Amniotic epithelial cell (primary cell): ENCODE measurements around the gene CPO.
A peak's percentile ranks its signal among the peaks of the same experiment; 100 is the strongest.
"Not testable (repeated sequence)": the region's sequence is repeated elsewhere in the genome, so short reads cannot be mapped to it uniquely, and the experiment has no call there.

ENCODE experiments used
- DNase-seq: peaks from one replicate; pipeline ENCODE4 v3.0.0-alpha.2; 2010; ENCODE audit warnings: low read depth

CPO gene

DNA sequence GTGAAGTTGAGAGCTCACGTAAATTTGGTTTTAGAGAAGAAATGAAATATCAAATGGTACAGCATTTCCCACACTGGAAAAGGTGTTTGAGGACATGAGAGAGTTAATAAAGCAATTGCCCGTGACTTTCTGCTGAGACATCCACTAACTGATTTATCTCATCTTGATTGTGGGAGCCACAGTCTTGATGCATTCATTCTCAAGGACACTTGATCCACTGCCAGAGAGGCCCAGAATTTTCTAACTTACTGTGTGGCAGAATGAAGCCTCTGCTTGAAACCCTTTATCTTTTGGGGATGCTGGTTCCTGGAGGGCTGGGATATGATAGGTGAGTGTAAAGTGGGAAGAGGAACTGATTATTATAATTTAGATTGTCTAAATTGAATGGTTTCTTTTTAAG, at the start of gene CPO:
Gene CPO, plus strand, starts transcription at position 179 of the 400 bp plus-strand sequence. Its CDS starts 82 bp downstream, at position 261.
- peak; percentile 37 for DNase-seq

GRCh38 chr2:206890179-206890578, 49.1 kb upstream of the CPO start:
- DNase-seq = no peak

GRCh38 chr2:206890926-206891325, 48.4 kb upstream of the CPO start:
- DNase-seq = no peak

- DNase-seq = peak; percentile 97
These were observed 24.2 kb upstream of the CPO start for GRCh38 chr2:206915121-206915520.

DNA sequence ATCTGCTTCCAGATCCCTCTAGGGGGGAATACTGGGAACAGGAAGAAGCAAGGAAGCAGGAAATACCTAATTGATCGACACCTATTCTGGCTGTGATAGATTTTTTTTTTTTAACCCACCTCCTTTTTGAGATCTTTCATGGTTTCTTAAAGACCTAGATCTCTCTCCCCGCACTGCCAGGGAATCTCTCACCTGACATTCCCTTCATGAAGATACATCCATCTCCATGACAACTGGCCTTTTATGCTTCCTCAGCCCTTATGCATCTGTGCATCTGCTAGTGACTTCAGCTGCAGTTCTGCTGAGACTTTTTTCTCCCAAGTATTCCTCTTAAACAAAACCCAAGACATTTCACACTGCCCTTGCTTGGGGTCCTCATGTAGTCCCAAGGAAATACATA, 21.1 kb upstream of the CPO start:
- no peak for DNase-seq

- DNase-seq = no peak
These were observed 19.0 kb upstream of the CPO start for GRCh38 chr2:206920310-206920709.

- DNase-seq = no peak
These were observed 18.4 kb upstream of the CPO start for GRCh38 chr2:206920951-206921350.

DNA sequence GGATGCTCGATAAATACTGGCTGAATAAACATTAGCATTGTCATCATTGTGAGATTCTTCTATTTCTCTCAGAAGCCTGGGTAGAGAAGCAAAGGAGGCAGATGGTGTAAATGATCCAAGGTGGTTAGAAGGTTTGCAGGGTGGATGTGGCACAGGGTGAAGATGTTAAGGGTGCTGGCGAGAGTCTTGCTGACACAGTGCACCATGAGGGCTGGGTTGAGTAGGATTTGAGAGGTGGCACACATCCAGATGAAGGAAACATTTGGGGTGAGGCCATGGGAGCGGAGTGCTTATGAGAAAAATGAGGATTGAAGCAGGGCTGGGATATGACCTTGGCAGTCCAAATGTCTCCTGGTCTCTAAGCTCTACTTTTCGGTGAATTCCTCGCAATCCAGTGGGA, 17.8 kb upstream of the CPO start:
- no peak for DNase-seq

GRCh38 chr2:206935991-206936842, 3.1 kb upstream of the CPO start:
- DNase-seq = peak; percentile 16

DNA sequence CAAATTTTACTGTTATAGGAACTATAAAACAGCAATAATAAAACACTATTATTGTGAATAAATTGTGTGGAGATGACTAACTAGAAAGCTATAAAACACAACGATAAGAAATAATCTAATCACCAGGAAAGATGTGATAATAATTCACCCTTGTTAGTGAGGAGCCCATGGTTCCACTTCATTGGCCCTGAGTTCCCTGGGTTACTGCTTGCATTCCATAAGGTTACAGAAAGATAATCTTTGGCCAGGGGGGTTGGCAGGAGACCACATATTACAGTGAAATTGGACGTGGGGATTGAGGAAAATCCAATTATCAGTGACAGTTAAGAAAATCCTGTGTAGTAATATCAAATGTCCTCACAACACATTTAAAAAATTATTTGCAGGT, 2.5 kb upstream of the CPO start:
- DNase-seq = peak; percentile 34

- no peak for DNase-seq
These were observed 1.8 kb upstream of the CPO start for GRCh38 chr2:206937555-206937954.

DNA sequence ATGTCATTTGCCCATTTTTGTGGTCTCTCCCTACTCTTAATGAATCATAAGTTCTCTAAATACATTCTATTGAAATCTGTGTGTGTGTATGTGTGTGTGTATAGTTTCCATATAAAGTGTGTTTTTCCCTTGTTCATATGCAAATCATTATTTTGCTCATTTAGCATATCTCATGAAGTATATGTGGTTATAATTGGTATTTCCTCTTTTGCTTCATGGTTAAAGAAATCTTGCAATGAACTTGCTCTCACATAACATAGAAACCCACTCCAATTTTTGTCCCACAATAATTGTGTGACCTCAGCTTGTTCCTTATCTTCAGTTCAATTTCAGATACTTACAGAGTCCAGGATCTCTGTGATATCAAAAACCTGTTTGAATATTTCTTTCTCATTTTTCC, 1.2 kb downstream of the CPO start:
- no peak for DNase-seq

DNA sequence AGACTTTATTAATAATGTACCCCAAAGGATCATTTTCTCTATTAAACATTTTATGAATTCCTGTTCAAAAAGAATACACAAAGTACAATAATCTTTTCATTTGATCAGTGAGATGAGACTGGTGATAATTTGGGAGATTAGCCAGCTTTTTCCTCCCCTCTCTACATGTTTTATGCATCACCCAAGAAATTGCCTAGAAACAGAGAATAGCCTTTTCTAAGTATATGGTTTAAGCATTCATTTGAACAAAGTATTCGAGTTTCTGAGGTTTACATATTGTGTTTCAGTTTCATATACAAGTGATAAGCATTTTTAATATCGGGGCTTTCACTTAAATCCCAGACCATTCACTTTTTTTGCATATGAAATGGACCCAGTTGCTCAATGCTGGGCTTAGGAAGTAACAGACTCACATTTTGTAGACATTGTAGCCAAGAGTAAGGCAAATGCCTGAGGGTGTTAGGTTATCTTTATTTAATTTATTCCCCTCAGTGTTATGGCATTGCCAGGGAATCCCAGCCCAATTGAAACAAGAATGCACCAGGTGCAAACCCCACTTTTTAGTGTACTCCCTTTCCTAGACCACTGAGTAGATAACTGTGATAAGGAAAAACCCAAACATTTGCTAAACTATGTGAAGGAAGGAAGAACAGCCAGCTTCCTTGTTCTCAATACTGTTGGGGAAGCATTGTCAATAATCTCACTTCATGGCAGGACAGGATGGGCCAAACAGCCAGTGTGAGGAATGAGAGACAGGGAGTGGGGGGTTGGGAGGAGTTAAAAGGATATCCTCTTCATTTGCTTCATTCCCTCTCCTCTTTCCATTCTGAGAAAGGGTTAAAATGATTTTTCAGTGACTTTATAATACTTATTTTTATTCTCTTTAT, 3.5 kb downstream of the CPO start:
- no peak for DNase-seq

DNA sequence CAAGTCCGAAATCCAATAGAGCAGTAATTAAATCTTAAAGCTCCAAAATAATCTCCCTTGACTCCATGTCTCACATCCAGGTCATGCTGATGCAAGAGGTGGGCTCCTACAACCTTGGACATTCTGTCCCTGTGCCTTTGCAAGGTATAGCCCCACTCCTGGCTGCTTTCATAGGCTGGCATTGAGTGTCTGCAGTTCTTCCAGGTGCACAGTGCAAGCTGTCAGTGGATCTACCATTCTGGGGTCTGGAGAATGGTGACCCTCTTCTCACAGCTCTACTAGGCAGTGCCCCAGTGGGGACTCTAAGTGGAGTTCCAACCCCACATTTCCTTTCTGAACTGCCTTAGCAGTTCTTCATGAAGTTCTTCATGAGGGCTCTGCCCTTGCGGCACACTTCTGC, 14.1 kb downstream of the CPO start:
- not testable (repeated sequence) for DNase-seq

DNA sequence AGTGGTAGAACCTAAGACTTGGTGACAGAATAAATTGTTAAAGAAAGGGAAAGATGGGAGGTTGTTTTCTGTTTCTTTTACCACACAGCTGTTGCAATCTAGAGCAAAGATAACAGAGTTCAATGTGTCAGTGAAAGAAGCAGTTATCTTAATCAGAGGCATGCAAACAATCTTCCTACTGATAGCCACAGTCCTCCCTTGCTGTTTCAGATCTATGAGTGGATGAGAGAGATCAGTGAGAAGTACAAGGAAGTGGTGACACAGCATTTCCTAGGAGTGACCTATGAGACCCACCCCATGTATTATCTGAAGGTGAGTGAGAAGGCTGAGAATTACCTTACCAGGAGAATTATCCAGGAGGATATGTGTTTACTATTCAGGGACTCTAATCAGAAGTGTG, 15.9 kb downstream of the CPO start:
- DNase-seq = peak; percentile 78

DNA sequence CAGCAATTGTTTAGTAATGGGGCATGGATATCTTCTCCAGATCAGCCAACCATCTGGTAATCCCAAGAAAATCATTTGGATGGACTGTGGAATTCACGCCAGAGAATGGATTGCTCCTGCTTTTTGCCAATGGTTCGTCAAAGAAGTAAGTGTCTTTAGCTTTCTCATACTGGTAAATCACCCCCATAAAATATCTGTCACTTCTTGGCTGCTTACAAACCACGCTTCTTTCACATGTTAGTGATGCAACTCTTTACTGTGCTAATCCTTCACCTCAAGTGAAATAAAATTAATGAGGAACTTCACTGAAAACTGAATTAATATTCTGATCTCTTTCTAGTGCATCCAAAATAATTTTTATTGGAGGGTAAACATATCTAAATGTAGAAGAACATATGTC, 18.9 kb downstream of the CPO start:
- peak; percentile 7 for DNase-seq

DNA sequence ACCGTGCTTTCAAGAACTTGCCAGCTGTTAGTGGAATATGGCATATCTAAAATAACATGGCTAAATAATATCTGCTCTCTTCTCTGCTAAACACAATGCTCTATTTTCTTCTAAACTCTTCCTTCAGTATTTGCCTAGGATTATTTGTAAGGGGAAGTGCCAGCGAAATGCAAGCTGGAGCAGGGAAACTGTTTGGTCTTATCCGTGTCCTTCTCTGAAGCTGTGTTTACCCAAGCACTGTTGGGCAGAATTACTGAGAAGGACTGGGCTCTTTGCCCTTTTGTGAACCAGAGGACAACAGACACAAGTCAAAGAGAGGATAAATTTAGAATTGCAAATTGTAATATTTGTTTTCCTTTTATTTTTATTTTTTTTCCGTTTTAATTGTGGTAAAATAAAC, 23.6 kb downstream of the CPO start:
- no peak for DNase-seq

DNA sequence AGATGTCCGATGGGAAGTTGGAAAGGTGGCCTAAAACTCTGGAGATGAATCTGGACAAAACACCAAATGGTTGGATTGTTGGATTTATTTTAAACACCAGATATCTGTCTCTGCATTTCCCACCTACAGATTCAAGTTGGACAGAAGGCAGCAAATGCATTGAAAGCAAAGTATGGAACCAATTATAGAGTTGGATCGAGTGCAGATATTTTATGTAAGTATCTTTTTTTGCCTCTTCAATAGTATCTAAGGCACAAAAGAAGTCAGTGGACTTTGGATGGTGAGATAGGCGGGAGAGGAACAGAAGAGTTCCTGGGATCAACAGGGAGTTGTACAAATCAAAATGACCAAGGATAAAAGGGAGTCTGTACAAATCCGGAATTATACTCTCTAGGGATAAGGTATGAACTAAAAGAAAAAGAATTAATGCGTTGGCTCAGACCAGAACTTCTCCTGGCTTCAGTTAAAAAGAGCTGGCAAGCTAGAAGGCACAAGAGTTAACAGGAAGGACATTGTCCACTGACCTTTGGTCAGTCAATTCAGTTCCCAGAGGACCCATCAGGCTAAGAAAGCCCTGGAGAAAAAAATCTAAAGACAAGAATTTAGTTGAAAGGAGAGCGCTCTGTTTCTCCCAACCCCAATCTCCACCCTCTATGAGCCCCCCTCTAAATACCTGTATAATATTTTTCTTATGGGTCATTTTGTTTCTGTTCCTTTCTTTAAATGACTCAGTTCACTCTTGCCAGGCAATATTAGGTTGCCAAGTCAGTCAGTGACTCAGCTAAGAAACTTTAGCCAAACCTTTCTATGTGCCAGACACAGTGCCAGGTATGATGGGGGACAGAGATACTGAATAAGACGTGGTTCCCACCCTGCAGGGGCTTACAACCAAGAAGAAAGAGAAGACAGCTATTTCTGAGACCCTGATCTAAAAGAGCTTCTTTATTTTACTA, 29.1 kb downstream of the CPO start:
- no peak for DNase-seq

DNA sequence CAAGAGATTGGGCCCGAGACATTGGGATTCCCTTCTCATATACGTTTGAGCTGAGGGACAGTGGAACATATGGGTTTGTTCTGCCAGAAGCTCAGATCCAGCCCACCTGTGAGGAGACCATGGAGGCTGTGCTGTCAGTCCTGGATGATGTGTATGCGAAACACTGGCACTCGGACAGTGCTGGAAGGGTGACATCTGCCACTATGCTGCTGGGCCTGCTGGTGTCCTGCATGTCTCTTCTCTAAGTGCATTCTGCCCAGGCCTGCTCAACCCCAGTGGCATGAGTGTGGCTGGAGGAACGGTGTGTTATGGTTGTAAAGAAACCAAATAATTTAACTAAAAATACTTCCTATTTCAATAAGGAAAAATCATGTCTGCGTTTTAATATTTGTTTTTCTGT, 29.9 kb downstream of the CPO start:
- DNase-seq = no peak

GRCh38 chr2:206970589-206971360, 31.5 kb downstream of the CPO start:
- no peak for DNase-seq

DNA sequence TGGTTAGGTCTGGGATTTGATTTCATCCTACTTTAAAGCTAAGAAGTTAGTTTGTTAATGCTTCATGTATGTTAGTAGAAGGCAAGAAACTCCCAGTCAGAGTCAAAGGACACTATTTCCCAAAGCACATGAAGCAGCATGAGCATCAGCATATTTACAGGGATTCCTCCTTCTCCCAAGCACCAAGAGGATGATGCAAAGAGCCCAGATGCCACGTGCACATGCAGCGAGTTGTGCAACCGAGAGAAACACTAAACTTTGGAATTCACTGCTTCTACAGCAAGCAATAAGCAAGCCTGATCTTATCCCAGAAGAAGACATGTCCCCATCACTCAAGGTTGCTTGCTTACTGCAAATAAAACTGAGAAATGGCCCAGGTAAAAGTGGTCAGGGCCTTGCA, 32.5 kb downstream of the CPO start:
- DNase-seq = peak; percentile 76
